H1 (cell line): ENCODE data around the gene CIB2. TPM values are rescaled to one million over a fixed set of nuclear protein-coding genes. Genes with fewer than 3 reads are reported as not detected.

ENCODE experiments used
- CTCF ChIA-PET: fragments of 300-600 bp; sonication (Branson Sonifier 250); formaldehyde crosslinking; loops from one replicate; lab custom pipeline; 2021; ENCODE audit not compliant: partially characterized antibody; lab: Charles Lee
- POLR2A ChIA-PET: fragments of 300-600 bp; sonication (Branson Sonifier 250); formaldehyde crosslinking; loops from one replicate; lab custom pipeline; 2021; ENCODE audit warnings: inconsistent platforms; ENCODE audit not compliant: partially characterized antibody; lab: Charles Lee
- DNase-seq, 2 experiments: peaks; one replicate each; pipeline versions ENCODE4 v3.0.0 to v3.0.0-alpha.2; 2010 to 2022; ENCODE audit warnings: low spot score in 2 of 2, low read depth in 1 of 2, mixed read lengths in 1 of 2
- FAIRE-seq: peaks from 2 replicates; lab custom pipeline; 2011; peaks lifted over from hg19 to GRCh38; lab: Jason Lieb, UNC
- H2AFZ ChIP-seq: 2 replicates; pipeline ENCODE4 v1.8.1; 2012; ENCODE audit warnings: low read length, inconsistent platforms
- H2AK5ac ChIP-seq: 2 replicates; pipeline ENCODE4 v1.6.1; 2013; ENCODE audit warnings: low read depth, low read length
- H2BK120ac ChIP-seq: replicated peaks from 2 replicates; pipeline ENCODE3; 2013; ENCODE audit warnings: low read depth, low read length, inconsistent platforms
- H2BK12ac ChIP-seq: 2 replicates; pipeline ENCODE4 v1.6.1; 2013; ENCODE audit warnings: low read depth, low read length
- H2BK15ac ChIP-seq: 2 replicates; pipeline ENCODE4 v1.6.1; 2013; ENCODE audit warnings: low read length
- H2BK20ac ChIP-seq: 2 replicates; pipeline ENCODE4 v1.6.1; 2013; ENCODE audit warnings: low read length
- H2BK5ac ChIP-seq: 2 replicates; pipeline ENCODE4 v1.6.1; 2013; ENCODE audit warnings: low read depth, low read length
- H3K14ac ChIP-seq: 2 replicates; pipeline ENCODE4 v1.6.1; 2013; ENCODE audit warnings: inconsistent platforms; ENCODE audit not compliant: insufficient read length
- H3K18ac ChIP-seq: 2 replicates; pipeline ENCODE4 v1.6.1; 2013; ENCODE audit warnings: low read length; ENCODE audit errors: extremely low read depth
- H3K23ac ChIP-seq: 2 replicates; pipeline ENCODE4 v1.6.1; 2013; ENCODE audit warnings: inconsistent platforms; ENCODE audit not compliant: insufficient read length
- H3K23me2 ChIP-seq: 2 replicates; pipeline ENCODE4 v1.6.1; 2013; ENCODE audit warnings: low read depth, low read length
- H3K27ac ChIP-seq: 2 replicates; pipeline ENCODE4 v1.6.1; 2011; ENCODE audit warnings: low read depth, low read length, inconsistent platforms
- H3K27me3 ChIP-seq, 4 experiments: replicated peaks in 1 of 4; 1 replicate in 1 of 4; 2 replicates in 3 of 4; pipeline versions ENCODE4 v1.6.1 to v1.8.1; 2011 to 2013; ENCODE audit warnings: low read length in 3 of 4, mild to moderate bottlenecking in 3 of 4, inconsistent platforms in 2 of 4, mixed read lengths in 2 of 4, moderate library complexity in 1 of 4; ENCODE audit not compliant: control insufficient read depth in 3 of 4, insufficient read depth in 3 of 4; ENCODE audit errors: extremely low read depth in 1 of 4
- H3K36me3 ChIP-seq, 4 experiments: 2 replicates each; pipeline versions ENCODE4 v1.6.1 to v1.8.1; 2011 to 2013; ENCODE audit warnings: mild to moderate bottlenecking in 4 of 4, low read length in 3 of 4, moderate library complexity in 2 of 4, control low read depth in 1 of 4, inconsistent platforms in 1 of 4; ENCODE audit not compliant: insufficient read depth in 4 of 4, control insufficient read depth in 2 of 4
- H3K4ac ChIP-seq: replicated peaks from 2 replicates; pipeline ENCODE3; 2013; ENCODE audit warnings: low read length, low read depth, mixed read lengths, inconsistent platforms; ENCODE audit not compliant: insufficient read length
- H3K4me1 ChIP-seq, 4 experiments: replicated peaks in 1 of 4; 1 replicate in 1 of 4; 2 replicates in 3 of 4; pipeline versions ENCODE4 v1.6.1 to v1.8.1; 2011 to 2013; ENCODE audit warnings: low read length in 3 of 4, inconsistent platforms in 2 of 4, mixed read lengths in 1 of 4; ENCODE audit not compliant: insufficient read depth in 4 of 4, control insufficient read depth in 3 of 4
- H3K4me2 ChIP-seq, 2 experiments: 2 replicates each; pipeline versions ENCODE4 v1.6.1 to v1.8.1; 2011 to 2013; ENCODE audit warnings: low read depth in 2 of 2, low read length in 2 of 2, control low read depth in 1 of 2, inconsistent platforms in 1 of 2, mild to moderate bottlenecking in 1 of 2; ENCODE audit not compliant: insufficient read depth in 1 of 2
- H3K4me3 ChIP-seq, 4 experiments: fragments of 200-600, 300-600 bp in 1 of 4; sonication (generic), shearing (Covaris generic), sonication (Bioruptor Twin) in 1 of 4; 2 replicates each; pipeline versions ENCODE4 v1.5.1 to v1.8.1; 2011 to 2016; ENCODE audit warnings: low read length in 4 of 4, low read depth in 3 of 4, control low read depth in 2 of 4, inconsistent platforms in 2 of 4, mild to moderate bottlenecking in 2 of 4, mixed read lengths in 1 of 4, moderate library complexity in 1 of 4; ENCODE audit not compliant: insufficient read depth in 2 of 4; ENCODE audit errors: extremely low read depth in 1 of 4
- H3K56ac ChIP-seq: replicated peaks from 2 replicates; pipeline ENCODE3; 2013; ENCODE audit warnings: low read depth, mild to moderate bottlenecking, mixed read lengths, low read length, inconsistent platforms; ENCODE audit not compliant: insufficient read length
- H3K79me1 ChIP-seq: 2 replicates; pipeline ENCODE4 v1.6.1; 2013; ENCODE audit warnings: low read depth, low read length, control low read depth
- H3K79me2 ChIP-seq, 2 experiments: 2 replicates each; pipeline versions ENCODE4 v1.6.1 to v1.8.1; 2012 to 2013; ENCODE audit warnings: low read length in 2 of 2, mild to moderate bottlenecking in 2 of 2, inconsistent platforms in 1 of 2; ENCODE audit not compliant: insufficient read depth in 2 of 2, control insufficient read depth in 1 of 2
- H3K9ac ChIP-seq, 4 experiments: replicated peaks in 1 of 4; 1 replicate in 1 of 4; 2 replicates in 3 of 4; pipeline versions ENCODE4 v1.6.1 to v1.8.1; 2011 to 2013; ENCODE audit warnings: low read depth in 3 of 4, low read length in 3 of 4, control low read depth in 2 of 4, mild to moderate bottlenecking in 2 of 4, moderate library complexity in 2 of 4, inconsistent platforms in 1 of 4; ENCODE audit errors: extremely low read depth in 1 of 4
- H3K9me3 ChIP-seq, 2 experiments: 2 replicates each; pipeline versions ENCODE4 v1.6.1 to v1.8.1; 2012 to 2013; ENCODE audit warnings: mild to moderate bottlenecking in 2 of 2, moderate library complexity in 2 of 2, control low read depth in 1 of 2, inconsistent platforms in 1 of 2, low read depth in 1 of 2, low read length in 1 of 2, mixed read lengths in 1 of 2; ENCODE audit not compliant: insufficient read depth in 2 of 2
- H4K20me1 ChIP-seq, 2 experiments: replicated peaks in 1 of 2; 2 replicates each; pipeline versions ENCODE3 to v1.8.1; 2011 to 2013; ENCODE audit warnings: inconsistent platforms in 2 of 2, low read length in 2 of 2, mild to moderate bottlenecking in 1 of 2; ENCODE audit not compliant: insufficient read depth in 2 of 2, control insufficient read depth in 1 of 2
- H4K5ac ChIP-seq: 2 replicates; pipeline ENCODE4 v1.6.1; 2013; ENCODE audit warnings: low read length, low read depth, mixed read lengths, inconsistent platforms; ENCODE audit not compliant: insufficient read length
- H4K8ac ChIP-seq: 2 replicates; pipeline ENCODE4 v1.8.0; 2013; ENCODE audit warnings: mild to moderate bottlenecking, moderate library complexity, low read length, inconsistent platforms; ENCODE audit not compliant: insufficient read depth; ENCODE audit errors: extremely low read depth
- H4K91ac ChIP-seq: replicated peaks from 2 replicates; pipeline ENCODE3; 2013; ENCODE audit warnings: low read length, mixed read lengths, inconsistent platforms; ENCODE audit not compliant: insufficient read length
- CEBPB ChIP-seq: IDR thresholded peaks from 2 replicates; pipeline ENCODE4 v1.6.1; 2012; ENCODE audit warnings: low read depth, low read length
- GABPA ChIP-seq: IDR thresholded peaks from 2 replicates; pipeline ENCODE4 v1.6.1; 2011; ENCODE audit warnings: mild to moderate bottlenecking, low read length, moderate library complexity, borderline replicate concordance; ENCODE audit not compliant: insufficient read depth
- HDAC6 ChIP-seq: IDR thresholded peaks from one replicate; pipeline ENCODE4 v1.7.1; 2012; ENCODE audit warnings: low read depth, mild to moderate bottlenecking, inconsistent platforms, low read length, moderate library complexity
- KDM5A ChIP-seq: fragments of 200-600 bp; IDR thresholded peaks from 2 replicates; pipeline ENCODE4 v1.7.1; 2012; ENCODE audit warnings: mild to moderate bottlenecking, low read length, inconsistent platforms, mixed read lengths
- NRF1 ChIP-seq: IDR thresholded peaks from 2 replicates; pipeline ENCODE4 v1.6.1; 2011; ENCODE audit warnings: mild to moderate bottlenecking, low read depth, low read length, improper control_type of control experiment
- RXRA ChIP-seq: IDR thresholded peaks from 2 replicates; pipeline ENCODE4 v1.6.1; 2011; ENCODE audit warnings: low read depth, mild to moderate bottlenecking, low read length, moderate library complexity; ENCODE audit not compliant: insufficient read depth
- SAP30 ChIP-seq: fragments of 300-600 bp; sonication (generic); IDR thresholded peaks from 2 replicates; pipeline ENCODE4 v1.7.1; 2012; ENCODE audit warnings: low read length, moderate library complexity, mild to moderate bottlenecking, inconsistent platforms; ENCODE audit not compliant: insufficient read depth, insufficient replicate concordance
- SIN3A ChIP-seq, 2 experiments: IDR thresholded peaks in 1 of 2; conservative IDR thresholded peaks in 1 of 2; 2 replicates each; pipeline ENCODE4 v1.6.1; 2011 to 2012; ENCODE audit warnings: low read length in 2 of 2, improper control_type of control experiment in 1 of 2, low read depth in 1 of 2, mild to moderate bottlenecking in 1 of 2
- WGBS, 2 experiments: shearing (Covaris generic) in 1 of 2; methylation state at CpG; one replicate each; pipeline versions ENCODE4 v1.1.6 to v1.1.7; 2013 to 2015; ENCODE audit warnings: low lambda C conversion rate in 2 of 2, mixed read lengths in 2 of 2, inconsistent platforms in 1 of 2, low coverage in 1 of 2, missing lambda C conversion rate in 1 of 2; ENCODE audit not compliant: insufficient replicate concordance in 2 of 2, insufficient coverage in 1 of 2, insufficient read length in 1 of 2; ENCODE audit errors: extremely low coverage in 1 of 2, missing lambda C conversion rate in 1 of 2; 5-methylcytosine and 5-hydroxymethylcytosine counted together
- polyA plus RNA-seq, 7 experiments: library from polyadenylated mRNA; depleted of rRNA in 3 of 7; stranded (reverse) in 5 of 7; unstranded in 2 of 7; fragments of >200 nt in 5 of 7; fragments of 200-250 nt in 2 of 7; gene quantifications; 1 replicate in 5 of 7; 2 replicates in 1 of 7; 4 replicates in 1 of 7; pipeline versions ENCODE4 v1.2.1 to v1.2.3, GENCODE V29; 2011 to 2013; ENCODE audit warnings: missing spikeins in 2 of 7, mixed read lengths in 2 of 7
- total RNA-seq: library from RNA; stranded (reverse); fragmentation: NEBNext Ultra II Directional; extraction: Animal tissue kit (Norgen Biotek cat#: 25700); gene quantifications from 2 replicates; pipeline ENCODE4 v1.2.1, GENCODE V29; 2021

Gene CIB2
- total and polyA plus RNA-seq, 2 of the 8 experiments (the other 6 are each of a cell fraction or from before 2014, with no cell fraction given), result 41.5 to 45.8 TPM

DNA sequence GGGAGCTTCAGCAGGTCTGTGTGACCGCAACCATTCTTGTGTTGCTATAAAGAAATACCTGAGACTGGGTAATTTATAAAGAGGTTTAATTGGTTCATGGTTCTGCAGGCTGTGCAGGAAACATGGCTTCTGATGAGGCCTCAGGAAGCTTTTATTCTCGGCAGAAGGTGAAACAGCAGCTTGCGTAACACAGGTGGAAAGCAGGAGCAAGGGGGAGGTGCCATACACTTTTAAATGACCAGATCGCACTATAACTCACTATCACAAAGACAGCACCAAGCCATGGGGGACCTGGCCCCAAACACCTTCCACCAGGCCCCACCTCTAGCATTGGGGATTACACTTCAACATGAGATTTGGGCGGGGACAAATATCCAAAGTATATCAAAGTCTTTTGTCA lies 8.3 kb upstream of the CIB2 start:
- Histone ChIP-seq H4K91ac (no peak overlapping the region), H3K4me1 (no peaks in the 10 kb centered on the region), H2BK20ac (no peak overlapping the region), H2BK120ac (no peak overlapping the region), H2BK5ac (no peak overlapping the region), H2BK12ac (no peak overlapping the region), H3K18ac (no peak overlapping the region), H3K9ac (no peak overlapping the region), H3K23ac (no peak overlapping the region), H3K27ac (no peak overlapping the region), H2AK5ac (no peak overlapping the region), H3K56ac (no peak overlapping the region), H3K27me3 (no peaks in the 10 kb centered on the region), H3K14ac (no peak overlapping the region), H3K23me2 (no peaks in the 10 kb centered on the region), H3K4ac (no peak overlapping the region), H2BK15ac (no peak overlapping the region), H4K20me1 (no peaks in the 10 kb centered on the region), H4K5ac (no peak overlapping the region), H3K79me1 (no peaks in the 10 kb centered on the region), H3K36me3 (no peaks in the 10 kb centered on the region), H3K79me2 (no peaks in the 10 kb centered on the region), H2AFZ (no peak overlapping the region), H4K8ac (no peak overlapping the region), H3K4me3 (no peak overlapping the region), H3K9me3 (no peaks in the 10 kb centered on the region), H3K4me2 (no peak overlapping the region)
- POLR2A ChIA-PET, result interaction anchor here (0.6 to 1.4 kb wide), 5 partner anchors 8 to 21 kb away, joined by 3 to 4 read pairs (median 3); partner anchors contain the start of gene IDH3A
- no peak for FAIRE-seq
- TF ChIP-seq RXRA (no peak), CEBPB (peak; percentile 59; the same call in 1 of the 2 replicates), HDAC6 (no peak), KDM5A (no peak), GABPA (no peak), SAP30 (no peak), NRF1 (no peak), SIN3A (conservative IDR thresholded peaks at IDR 0.05 in 1 of 2, IDR thresholded peaks at IDR 0.05 in 1 of 2; ENCODE audit: low read depth in 1 of 2, low read length in 2 of 2) (no peak)
- DNase-seq, result no peak
- 81% methylated on average over 5 of the region's 5 CpGs; no CpG with 5 or more reads in 1 of the 2 experiments for WGBS, 2 experiments
- CTCF ChIA-PET, result interaction anchor here (0.7 to 2.9 kb wide), 9 partner anchors 8 to 173 kb away, joined by 3 to 17 read pairs (median 4); partner anchors contain the start of gene IDH3A
